ENCODE results near the gene CALHM1. TPM values are rescaled to one million over a fixed set of nuclear protein-coding genes. Genes with fewer than 3 reads are reported as not detected.

The CALHM1 gene
- total and polyA plus RNA-seq, 2 of the 8 experiments (the other 6 are each of a cell fraction or from before 2014, with no cell fraction given), result 0.29 to 0.34 TPM

DNA sequence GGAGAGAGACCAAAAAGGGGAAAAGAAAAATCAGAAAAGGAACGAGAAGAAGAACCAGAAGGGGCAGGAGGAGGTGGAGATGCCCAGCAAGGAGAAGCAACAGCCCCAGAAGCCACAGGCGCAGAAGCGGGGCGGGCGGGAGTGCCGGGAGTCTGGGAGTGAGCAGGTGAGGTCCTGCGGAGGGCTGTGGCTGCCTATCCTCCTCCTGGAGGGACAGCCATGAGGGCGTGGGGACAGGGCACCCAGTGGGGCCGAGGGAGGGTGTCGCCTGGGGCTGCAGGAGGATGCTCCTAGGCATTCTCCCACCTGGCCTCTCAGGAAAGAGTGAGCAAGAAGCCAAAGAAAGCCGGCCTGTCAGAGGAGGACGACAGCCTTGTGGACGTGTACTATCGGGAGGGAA is 18.3 kb downstream of the CALHM1 start (continued):
- TF ChIP-seq E2F6 (IDR thresholded peaks at IDR 0.05), result no peak
- no peak for TF ChIP-seq MAFK (IDR thresholded peaks at IDR 0.05; ENCODE audit: low read depth, low read length)
- TF ChIP-seq, protein P1, sequence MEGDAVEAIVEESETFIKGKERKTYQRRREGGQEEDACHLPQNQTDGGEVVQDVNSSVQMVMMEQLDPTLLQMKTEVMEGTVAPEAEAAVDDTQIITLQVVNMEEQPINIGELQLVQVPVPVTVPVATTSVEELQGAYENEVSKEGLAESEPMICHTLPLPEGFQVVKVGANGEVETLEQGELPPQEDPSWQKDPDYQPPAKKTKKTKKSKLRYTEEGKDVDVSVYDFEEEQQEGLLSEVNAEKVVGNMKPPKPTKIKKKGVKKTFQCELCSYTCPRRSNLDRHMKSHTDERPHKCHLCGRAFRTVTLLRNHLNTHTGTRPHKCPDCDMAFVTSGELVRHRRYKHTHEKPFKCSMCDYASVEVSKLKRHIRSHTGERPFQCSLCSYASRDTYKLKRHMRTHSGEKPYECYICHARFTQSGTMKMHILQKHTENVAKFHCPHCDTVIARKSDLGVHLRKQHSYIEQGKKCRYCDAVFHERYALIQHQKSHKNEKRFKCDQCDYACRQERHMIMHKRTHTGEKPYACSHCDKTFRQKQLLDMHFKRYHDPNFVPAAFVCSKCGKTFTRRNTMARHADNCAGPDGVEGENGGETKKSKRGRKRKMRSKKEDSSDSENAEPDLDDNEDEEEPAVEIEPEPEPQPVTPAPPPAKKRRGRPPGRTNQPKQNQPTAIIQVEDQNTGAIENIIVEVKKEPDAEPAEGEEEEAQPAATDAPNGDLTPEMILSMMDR (IDR thresholded peaks at IDR 0.05; ENCODE audit: control extremely low read depth in 1 of 3, insufficient read depth in 1 of 3, low read depth in 1 of 3, low read length in 3 of 3), result no peak
- no peak for TF ChIP-seq TAF7 (optimal IDR thresholded peaks at IDR 0.05; ENCODE audit: borderline replicate concordance, low read depth, low read length)
- TF ChIP-seq HDAC6 (IDR thresholded peaks at IDR 0.05; ENCODE audit: low read depth, low read length), result no peak
- no peak for TF ChIP-seq ZNF274 (IDR thresholded peaks at IDR 0.05; ENCODE audit: borderline replicate concordance, extremely low read depth, low read length)

Measured in H1 (cell line).